ENCODE measurements around the gene SH3PXD2B.

DNA sequence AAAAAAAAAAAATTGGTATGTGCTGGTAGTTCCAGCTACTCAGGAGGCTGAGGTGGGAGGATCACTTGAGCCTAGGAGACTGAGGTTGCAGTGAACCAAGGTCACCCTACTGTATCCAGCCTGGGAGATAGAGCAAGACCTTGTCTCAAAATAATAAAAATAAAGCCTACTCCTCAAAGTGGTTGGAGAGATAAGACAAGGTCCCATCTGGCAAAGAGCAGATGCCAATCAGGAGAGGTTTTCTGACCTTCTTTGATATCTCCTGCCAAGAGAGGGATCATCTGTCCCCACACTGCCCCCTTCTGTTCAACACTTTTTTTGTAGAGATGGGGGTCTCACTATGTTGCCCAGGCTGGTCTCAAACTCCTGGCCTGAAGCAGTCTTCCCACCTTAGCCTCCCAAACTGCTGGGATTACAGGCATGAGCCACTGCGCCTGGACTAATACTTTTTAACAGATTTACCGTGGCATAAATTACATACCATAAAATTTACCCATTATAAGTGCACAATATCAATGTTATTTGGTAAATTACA is 64.7 kb downstream of the SH3PXD2B start:
- TF ChIP-seq, protein P1, sequence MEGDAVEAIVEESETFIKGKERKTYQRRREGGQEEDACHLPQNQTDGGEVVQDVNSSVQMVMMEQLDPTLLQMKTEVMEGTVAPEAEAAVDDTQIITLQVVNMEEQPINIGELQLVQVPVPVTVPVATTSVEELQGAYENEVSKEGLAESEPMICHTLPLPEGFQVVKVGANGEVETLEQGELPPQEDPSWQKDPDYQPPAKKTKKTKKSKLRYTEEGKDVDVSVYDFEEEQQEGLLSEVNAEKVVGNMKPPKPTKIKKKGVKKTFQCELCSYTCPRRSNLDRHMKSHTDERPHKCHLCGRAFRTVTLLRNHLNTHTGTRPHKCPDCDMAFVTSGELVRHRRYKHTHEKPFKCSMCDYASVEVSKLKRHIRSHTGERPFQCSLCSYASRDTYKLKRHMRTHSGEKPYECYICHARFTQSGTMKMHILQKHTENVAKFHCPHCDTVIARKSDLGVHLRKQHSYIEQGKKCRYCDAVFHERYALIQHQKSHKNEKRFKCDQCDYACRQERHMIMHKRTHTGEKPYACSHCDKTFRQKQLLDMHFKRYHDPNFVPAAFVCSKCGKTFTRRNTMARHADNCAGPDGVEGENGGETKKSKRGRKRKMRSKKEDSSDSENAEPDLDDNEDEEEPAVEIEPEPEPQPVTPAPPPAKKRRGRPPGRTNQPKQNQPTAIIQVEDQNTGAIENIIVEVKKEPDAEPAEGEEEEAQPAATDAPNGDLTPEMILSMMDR (IDR thresholded peaks at IDR 0.05; ENCODE audit: borderline replicate concordance, extremely low read depth, low read length, poor library complexity, severe bottlenecking), result peak; percentile 9
- TF ChIP-seq EZH2 (IDR thresholded peaks at IDR 0.05; ENCODE audit: borderline replicate concordance, low read depth, low read length, severe bottlenecking), result no peak

Data from DND-41 (cell line).